ENCODE data around the gene SMG6. TPM values are rescaled to one million over a fixed set of nuclear protein-coding genes. Genes with fewer than 3 reads are reported as not detected.
A peak's percentile ranks its signal among the peaks of the same experiment; 100 is the strongest.

Gene SMG6
- total RNA-seq, 1 experiment from 2014 or later, result 28.6 TPM

DNA sequence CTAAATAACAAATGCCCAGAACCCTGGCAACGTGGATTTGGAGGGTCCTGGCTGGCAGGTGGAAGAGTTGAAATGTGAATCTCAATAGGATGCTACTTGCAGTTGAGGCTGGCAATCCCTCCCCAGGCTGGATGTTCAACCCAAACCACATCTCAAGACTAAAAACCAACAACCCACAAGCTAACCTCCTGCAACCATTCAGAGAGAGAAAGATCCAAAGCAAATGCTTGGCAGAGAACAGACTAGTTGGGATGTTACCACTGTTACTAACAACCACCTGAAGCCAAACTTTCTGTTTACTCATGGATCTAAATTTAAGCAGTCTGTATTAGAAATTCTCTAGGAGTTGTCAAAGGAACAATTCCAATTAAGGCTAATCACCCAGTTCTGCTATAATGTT lies 27.9 kb downstream of the SMG6 start:
- no peak overlapping the region for H3K4me3 Mint-ChIP-seq
- no peak overlapping the region for H4K8ac ChIP-seq (replicated peaks; ENCODE audit: insufficient read length, low read depth, low read length)
- H2AK5ac ChIP-seq (ENCODE audit: insufficient read length, low read length), result no peak overlapping the region
- H2BK20ac ChIP-seq (ENCODE audit: low read depth, low read length, poor library complexity, severe bottlenecking), result no peak overlapping the region
- no peak overlapping the region for H2BK12ac ChIP-seq (ENCODE audit: insufficient read length, low read depth, low read length)
- no peaks in the 10 kb centered on the region; the same call in 1 of the 2 replicates for H3K27me3 Mint-ChIP-seq (ENCODE audit: low read depth)
- no peaks in the 10 kb centered on the region for H3K23me2 ChIP-seq (ENCODE audit: insufficient read length, low read depth, low read length, poor library complexity, severe bottlenecking)
- H2BK5ac ChIP-seq (ENCODE audit: insufficient read length, low read length), result no peak overlapping the region
- H3K79me2 ChIP-seq (ENCODE audit: insufficient read depth, low read length), result no peaks in the 10 kb centered on the region
- no peaks in the 10 kb centered on the region for H3K4me1 Mint-ChIP-seq
- H3K18ac ChIP-seq (ENCODE audit: insufficient read length, low read depth, low read length), result no peak overlapping the region
- no peak overlapping the region for H3K27ac ChIP-seq (ENCODE audit: insufficient read length, low read depth, low read length)
- no peak overlapping the region for H4K91ac ChIP-seq (ENCODE audit: insufficient read length, low read depth, low read length)
- H2BK120ac ChIP-seq (ENCODE audit: low read depth, low read length, poor library complexity, severe bottlenecking), result no peak overlapping the region
- no peak for DNase-seq
- H3K14ac ChIP-seq (ENCODE audit: insufficient read depth, low read length), result no peak overlapping the region
- no peak overlapping the region for H3T11ph ChIP-seq (ENCODE audit: low read length)
- H2AFZ ChIP-seq (ENCODE audit: low read length), result no peak overlapping the region
- H3K9ac ChIP-seq (ENCODE audit: extremely low read depth, insufficient read length, low read length), result no peak overlapping the region
- H3K9me3 ChIP-seq (ENCODE audit: control insufficient read depth, low read depth, low read length), result no peaks in the 10 kb centered on the region
- no peak overlapping the region for H3K4ac ChIP-seq (ENCODE audit: low read depth, low read length)
- no peaks in the 10 kb centered on the region for H3K4me1 ChIP-seq (ENCODE audit: insufficient read depth, low read length)
- H3K27ac Mint-ChIP-seq, result peak overlapping the region in 1 of 3 experiments; percentile 6; a peak in 1 of 7 replicates
- no peaks in the 10 kb centered on the region for H4K20me1 ChIP-seq (ENCODE audit: control insufficient read depth, insufficient read depth, insufficient read length)
- no peak overlapping the region for H3K23ac ChIP-seq (ENCODE audit: insufficient read length, low read depth, low read length)
- no peaks in the 10 kb centered on the region for H3K9me3 Mint-ChIP-seq
- H3K27me3 ChIP-seq (ENCODE audit: insufficient read depth, low read length), result no peaks in the 10 kb centered on the region
- WGBS (ENCODE audit: extremely low coverage, insufficient read length, low lambda C conversion rate), result no CpG with 5 or more reads among the region's 1 CpG
- H3K79me1 ChIP-seq (ENCODE audit: insufficient read depth, low read depth, low read length, poor library complexity, severe bottlenecking), result no peaks in the 10 kb centered on the region
- H4K5ac ChIP-seq (ENCODE audit: insufficient read length, low read depth, low read length), result no peak overlapping the region
- H2BK15ac ChIP-seq (ENCODE audit: low read depth, low read length), result no peak overlapping the region
- peaks cover 5 to 34% (median 14%) of the 10 kb centered on the region in 3 experiments; a peak in 6 of 7 replicates for H3K36me3 Mint-ChIP-seq (ENCODE audit: insufficient read depth in 1 of 3, low read depth in 3 of 3)
- H3K4me2 ChIP-seq (ENCODE audit: insufficient read depth, insufficient read length, low read length), result no peak overlapping the region
- no peak overlapping the region for H3K56ac ChIP-seq (ENCODE audit: insufficient read length, low read depth, low read length)
- TF ChIP-seq, protein P1, sequence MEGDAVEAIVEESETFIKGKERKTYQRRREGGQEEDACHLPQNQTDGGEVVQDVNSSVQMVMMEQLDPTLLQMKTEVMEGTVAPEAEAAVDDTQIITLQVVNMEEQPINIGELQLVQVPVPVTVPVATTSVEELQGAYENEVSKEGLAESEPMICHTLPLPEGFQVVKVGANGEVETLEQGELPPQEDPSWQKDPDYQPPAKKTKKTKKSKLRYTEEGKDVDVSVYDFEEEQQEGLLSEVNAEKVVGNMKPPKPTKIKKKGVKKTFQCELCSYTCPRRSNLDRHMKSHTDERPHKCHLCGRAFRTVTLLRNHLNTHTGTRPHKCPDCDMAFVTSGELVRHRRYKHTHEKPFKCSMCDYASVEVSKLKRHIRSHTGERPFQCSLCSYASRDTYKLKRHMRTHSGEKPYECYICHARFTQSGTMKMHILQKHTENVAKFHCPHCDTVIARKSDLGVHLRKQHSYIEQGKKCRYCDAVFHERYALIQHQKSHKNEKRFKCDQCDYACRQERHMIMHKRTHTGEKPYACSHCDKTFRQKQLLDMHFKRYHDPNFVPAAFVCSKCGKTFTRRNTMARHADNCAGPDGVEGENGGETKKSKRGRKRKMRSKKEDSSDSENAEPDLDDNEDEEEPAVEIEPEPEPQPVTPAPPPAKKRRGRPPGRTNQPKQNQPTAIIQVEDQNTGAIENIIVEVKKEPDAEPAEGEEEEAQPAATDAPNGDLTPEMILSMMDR (conservative IDR thresholded peaks at IDR 0.05), result no peak
